GM19099 (cell line): ENCODE results near the gene GRM8.

Experiments
- POLR2A ChIP-seq: IDR thresholded peaks from 3 replicates; pipeline ENCODE4 v1.6.1; 2011; ENCODE audit warnings: low read depth; ENCODE audit not compliant: insufficient read length; ENCODE audit errors: extremely low read depth

GRM8 gene

DNA sequence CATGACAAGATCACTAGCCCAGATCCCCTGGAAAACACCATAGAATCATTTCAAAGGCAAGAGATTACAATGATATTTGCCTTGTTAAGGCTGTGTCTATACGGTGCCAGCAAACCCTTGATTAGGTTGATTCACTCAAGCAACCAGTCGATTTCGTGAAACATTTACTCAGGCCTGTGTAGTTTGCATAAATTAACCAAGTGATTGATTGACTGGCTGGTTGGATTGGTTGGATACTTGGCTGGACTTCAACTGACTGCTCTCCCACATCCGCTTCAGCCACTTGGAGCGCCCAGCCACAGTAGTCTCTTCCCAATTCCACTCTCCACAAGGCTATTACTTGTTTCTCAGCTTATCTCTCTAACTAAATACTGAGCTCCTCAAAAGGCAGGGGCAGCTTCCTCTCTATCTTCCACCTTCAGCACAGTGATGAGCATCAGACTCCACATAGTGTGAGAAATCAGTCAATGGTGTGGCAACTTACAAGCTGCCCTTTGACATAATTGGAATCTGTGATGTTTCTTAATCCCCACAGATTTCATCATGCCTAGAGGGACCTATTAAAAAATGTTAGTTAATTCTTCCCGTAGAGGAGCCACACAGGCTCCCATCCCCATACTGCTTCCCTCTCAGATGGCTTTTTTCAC, 217.4 kb downstream of the GRM8 start:
- no peak for TF ChIP-seq POLR2A

DNA sequence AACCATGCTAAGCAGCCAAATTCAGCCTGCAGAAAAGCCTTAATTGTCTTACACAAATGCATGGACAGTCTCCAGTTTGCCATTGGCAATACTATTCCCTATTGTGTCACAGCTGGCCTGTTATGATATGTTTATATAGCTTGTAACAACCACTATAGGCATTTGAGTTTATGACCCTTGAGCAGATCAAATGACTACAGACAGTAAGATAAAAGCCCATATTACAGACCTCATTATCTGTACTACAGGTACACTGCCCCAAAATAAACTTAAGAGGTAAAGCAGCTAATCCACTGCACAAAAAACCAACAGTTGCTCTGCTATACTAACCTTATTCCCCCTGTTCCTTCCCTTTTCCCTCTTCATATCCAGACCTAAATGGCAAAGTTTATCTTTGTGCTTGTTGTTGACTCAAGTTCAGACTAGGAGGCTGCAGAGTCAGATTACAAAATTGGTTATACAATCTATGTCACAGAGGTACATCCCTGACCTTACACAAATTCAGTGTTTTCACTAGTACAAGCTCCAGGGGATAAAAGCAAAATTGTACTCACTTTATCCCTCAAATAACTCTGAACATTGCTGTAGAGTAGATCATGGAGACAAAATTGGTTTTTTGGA, 218.4 kb downstream of the GRM8 start:
- TF ChIP-seq POLR2A, result no peak

DNA sequence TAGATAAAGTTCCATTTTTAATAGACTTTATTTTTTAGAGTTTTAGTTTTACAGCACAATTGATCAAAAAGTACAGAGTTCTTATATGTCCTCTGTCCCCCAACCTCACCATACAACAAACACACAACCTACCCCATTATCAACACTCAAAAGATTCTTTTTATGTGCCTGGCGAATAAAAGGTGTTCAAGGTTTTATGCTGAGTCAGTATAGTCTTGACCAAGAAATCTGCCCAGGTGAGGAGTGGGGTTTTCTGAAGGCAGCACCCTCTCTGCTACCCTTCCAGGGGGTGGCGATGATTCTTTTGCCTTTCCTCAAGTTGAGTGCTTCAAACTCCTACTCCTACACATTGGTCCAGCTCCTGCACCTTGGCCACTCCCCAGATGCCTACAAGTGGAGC, 222.9 kb downstream of the GRM8 start:
- TF ChIP-seq POLR2A, result no peak

- TF ChIP-seq POLR2A, result no peak
Measured at GRCh38 chr7:127021857-127022256, 230.9 kb downstream of the GRM8 start.

- TF ChIP-seq POLR2A, result no peak
Measured at GRCh38 chr7:127021019-127021738, 231.6 kb downstream of the GRM8 start.

DNA sequence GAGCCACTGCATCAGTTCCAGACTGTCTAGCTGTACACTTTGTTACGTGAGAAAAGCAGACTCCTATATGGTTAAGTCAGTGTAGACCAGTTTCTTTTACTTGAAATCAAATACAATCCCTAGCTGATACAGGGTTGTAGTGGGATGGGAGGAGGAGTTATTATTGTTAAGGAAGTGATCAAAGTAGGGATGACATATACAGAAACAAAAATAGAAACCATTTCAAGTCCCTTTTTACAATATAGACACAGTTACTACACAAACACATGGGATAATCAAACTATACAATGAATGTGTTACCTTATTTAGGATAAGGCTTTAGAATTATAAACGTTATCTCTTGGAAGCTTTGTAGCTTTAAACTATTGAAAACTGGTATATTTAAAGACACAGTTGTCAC, 233.9 kb downstream of the GRM8 start:
- TF ChIP-seq POLR2A, result no peak

DNA sequence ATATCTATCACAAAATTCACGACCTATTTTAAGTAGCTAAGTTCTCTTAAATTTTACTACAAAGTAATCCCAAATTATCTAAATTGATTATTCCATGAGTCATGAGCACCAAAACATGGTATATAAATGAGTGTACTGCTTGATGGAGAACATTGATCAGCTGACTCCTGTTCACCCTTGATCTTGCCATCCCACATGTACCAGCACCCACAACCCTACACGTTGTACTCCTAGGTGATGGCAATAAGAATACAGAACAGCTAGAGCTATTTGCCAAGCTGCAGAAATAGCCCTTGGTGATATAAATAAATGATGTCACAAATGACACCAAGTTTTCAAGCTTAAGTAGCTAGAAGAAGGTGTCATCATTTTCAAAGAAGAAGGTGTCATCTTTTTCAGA, 235.5 kb downstream of the GRM8 start:
- TF ChIP-seq POLR2A, result no peak

- TF ChIP-seq POLR2A, result no peak
Measured at GRCh38 chr7:127000725-127001124, 252.0 kb downstream of the GRM8 start.

- no peak for TF ChIP-seq POLR2A
Measured at GRCh38 chr7:126996659-126997058, 256.1 kb downstream of the GRM8 start.

- no peak for TF ChIP-seq POLR2A
Measured at GRCh38 chr7:126993626-126994213, 259.0 kb downstream of the GRM8 start.

GRCh38 chr7:126988022-126988421, 264.7 kb downstream of the GRM8 start:
- no peak for TF ChIP-seq POLR2A

DNA sequence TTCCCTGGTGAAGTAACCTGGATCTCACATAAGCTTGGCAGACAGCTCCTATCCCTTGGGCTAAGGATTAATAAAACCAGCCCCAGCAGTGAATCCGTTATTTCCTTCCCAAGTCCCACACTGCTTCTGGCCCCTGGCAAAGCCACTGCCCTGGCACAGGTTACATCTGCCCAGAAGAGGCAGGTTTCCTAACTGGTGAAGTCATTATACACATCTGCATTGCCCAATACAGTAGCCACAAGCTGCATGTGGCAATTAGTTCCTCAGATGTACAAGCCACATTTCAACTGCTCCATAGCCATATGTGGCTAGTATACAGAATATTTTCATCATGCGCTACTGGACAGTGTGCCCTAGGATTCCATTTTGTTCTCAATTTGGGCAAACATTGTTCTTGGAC, 273.0 kb downstream of the GRM8 start:
- no peak for TF ChIP-seq POLR2A

DNA sequence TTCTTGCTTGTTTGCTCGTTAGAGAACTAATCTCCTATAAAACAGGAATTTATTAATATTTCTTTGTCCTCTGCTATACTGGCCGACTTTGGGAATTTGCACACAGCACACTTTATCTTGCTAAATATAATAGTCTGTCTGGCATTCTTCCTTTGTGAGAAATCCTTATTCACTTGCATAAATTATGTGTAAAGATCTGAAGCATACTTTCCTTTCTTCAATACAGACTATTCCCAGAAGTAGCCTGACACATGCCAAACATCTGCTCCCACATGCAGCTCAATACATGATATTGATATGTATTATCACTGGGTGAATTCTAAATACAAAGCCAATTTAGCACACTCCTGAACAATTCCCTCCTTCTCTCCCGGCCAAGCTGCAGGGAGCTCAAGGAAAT, 273.9 kb downstream of the GRM8 start:
- no peak for TF ChIP-seq POLR2A

DNA sequence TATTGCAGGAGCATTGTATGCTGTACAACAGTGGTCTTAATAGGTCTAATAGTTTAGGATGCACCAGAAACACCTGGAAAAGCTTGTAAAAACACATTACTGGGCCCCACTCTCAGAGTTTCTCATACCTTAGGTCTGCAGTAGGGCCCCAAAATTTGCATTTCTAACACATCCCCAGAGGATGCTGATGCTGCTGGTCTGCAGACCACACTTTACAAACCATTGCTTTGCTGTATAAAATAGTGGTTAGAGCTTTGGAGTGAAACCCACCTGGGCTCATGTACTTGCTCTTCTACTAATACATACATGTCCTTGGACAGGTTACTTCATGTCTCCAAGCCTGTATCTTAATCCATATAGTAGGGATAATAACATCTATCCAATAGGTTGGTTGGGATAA, 279.7 kb downstream of the GRM8 start:
- TF ChIP-seq POLR2A, result no peak

GRCh38 chr7:126972571-126972970, 280.2 kb downstream of the GRM8 start:
- no peak for TF ChIP-seq POLR2A

- no peak for TF ChIP-seq POLR2A
Measured at GRCh38 chr7:126959649-126960048, 293.1 kb downstream of the GRM8 start.
